Astrocyte (in vitro differentiated cells and primary cell): ENCODE data around the gene CHD3. TPM values are rescaled to one million over a fixed set of nuclear protein-coding genes. Genes with fewer than 3 reads are reported as not detected.

Source experiments
- DNase-seq: peaks from one replicate; pipeline ENCODE4 v3.0.0-alpha.2; 2010; ENCODE audit warnings: low read depth
- FAIRE-seq: peaks from 2 replicates; lab custom pipeline; 2011; peaks lifted over from hg19 to GRCh38; lab: Jason Lieb, UNC
- H2AFZ ChIP-seq: 2 replicates; pipeline ENCODE4 v1.6.0; 2012; ENCODE audit warnings: low read depth, low read length, inconsistent platforms
- H3K27ac ChIP-seq: 2 replicates; pipeline ENCODE4 v1.5.1; 2011; ENCODE audit warnings: low read depth, low read length, inconsistent platforms
- H3K27me3 ChIP-seq: 2 replicates; pipeline ENCODE4 v1.6.0; 2011; ENCODE audit warnings: low read length, inconsistent platforms; ENCODE audit not compliant: insufficient read depth
- H3K36me3 ChIP-seq: 2 replicates; pipeline ENCODE4 v1.5.1; 2011; ENCODE audit warnings: low read length, inconsistent platforms; ENCODE audit not compliant: insufficient read depth
- H3K4me1 ChIP-seq: 2 replicates; pipeline ENCODE4 v1.5.1; 2011; ENCODE audit warnings: low read length, inconsistent platforms; ENCODE audit not compliant: insufficient read depth
- H3K4me2 ChIP-seq: 2 replicates; pipeline ENCODE4 v1.6.0; 2012; ENCODE audit warnings: low read length, inconsistent platforms
- H3K4me3 ChIP-seq: 2 replicates; pipeline ENCODE4 v1.5.1; 2011; ENCODE audit warnings: low read depth, mild to moderate bottlenecking, low read length, inconsistent platforms; ENCODE audit not compliant: insufficient read depth
- H3K79me2 ChIP-seq: 2 replicates; pipeline ENCODE4 v1.6.0; 2012; ENCODE audit warnings: mild to moderate bottlenecking, low read length, inconsistent platforms; ENCODE audit not compliant: insufficient read depth
- H3K9ac ChIP-seq: 2 replicates; pipeline ENCODE4 v1.6.0; 2012; ENCODE audit warnings: mild to moderate bottlenecking, low read length, inconsistent platforms
- H3K9me3 ChIP-seq: 2 replicates; pipeline ENCODE4 v1.5.1; 2012; ENCODE audit warnings: low read depth, mild to moderate bottlenecking, low read length, inconsistent platforms; ENCODE audit not compliant: insufficient read depth
- H4K20me1 ChIP-seq: 2 replicates; pipeline ENCODE4 v1.6.0; 2012; ENCODE audit warnings: low read length, inconsistent platforms; ENCODE audit not compliant: insufficient read depth
- H3K27ac Mint-ChIP-seq: one replicate; pipeline ENCODE4 v1.8.0; 2021; ENCODE audit warnings: mild to moderate bottlenecking, mixed read lengths; ENCODE audit not compliant: unreplicated experiment
- H3K27me3 Mint-ChIP-seq: one replicate; pipeline ENCODE4 v1.8.0; 2021; ENCODE audit warnings: low read depth, mixed read lengths; ENCODE audit not compliant: unreplicated experiment
- H3K36me3 Mint-ChIP-seq: one replicate; pipeline ENCODE4 v1.8.0; 2021; ENCODE audit warnings: low read depth, mixed read lengths; ENCODE audit not compliant: unreplicated experiment
- H3K4me1 Mint-ChIP-seq: one replicate; pipeline ENCODE4 v1.8.0; 2021; ENCODE audit warnings: low read depth, mixed read lengths; ENCODE audit not compliant: unreplicated experiment
- H3K4me3 Mint-ChIP-seq: one replicate; pipeline ENCODE4 v1.8.0; 2021; ENCODE audit warnings: mild to moderate bottlenecking, moderate library complexity, mixed read lengths; ENCODE audit not compliant: unreplicated experiment
- H3K9me3 Mint-ChIP-seq: one replicate; pipeline ENCODE4 v1.8.0; 2021; ENCODE audit warnings: mild to moderate bottlenecking, mixed read lengths; ENCODE audit not compliant: unreplicated experiment
- CTCF ChIP-seq: IDR thresholded peaks from 2 replicates; pipeline ENCODE4 v1.5.1; 2011; ENCODE audit warnings: low read depth, mild to moderate bottlenecking, inconsistent platforms, low read length, moderate library complexity; ENCODE audit not compliant: insufficient read depth
- EZH2 ChIP-seq: IDR thresholded peaks from 2 replicates; pipeline ENCODE4 v1.6.1; 2012; ENCODE audit warnings: mild to moderate bottlenecking, low read length, inconsistent platforms; ENCODE audit not compliant: insufficient read depth
- total RNA-seq: library from RNA; stranded (reverse); gene quantifications from 2 replicates; pipeline ENCODE4 v1.2.1, GENCODE V29; 2021

The CHD3 gene
- total RNA-seq, 1 donor from 2014 or later: 111 TPM

- no peaks in the 10 kb centered on the region for H3K9me3 ChIP-seq
- peaks cover 35% of the 10 kb centered on the region for H3K4me1 ChIP-seq
- no peaks in the 10 kb centered on the region for H3K27me3 ChIP-seq
- peaks cover 14% of the 10 kb centered on the region for H3K36me3 ChIP-seq
- Mint-ChIP-seq H3K27me3 (no peaks in the 10 kb centered on the region), H3K9me3 (no peaks in the 10 kb centered on the region), H3K4me3 (peak within 1 kb of the TSS; percentile 50), H3K4me1 (peaks cover 18% of the 10 kb centered on the region), H3K36me3 (peaks cover 18% of the 10 kb centered on the region), H3K27ac (peak within 1 kb of the TSS; percentile 64)
- H3K9ac ChIP-seq: peak within 1 kb of the TSS; percentile 90
- H3K4me3 ChIP-seq: peak within 1 kb of the TSS; percentile 83
- peak within 1 kb of the TSS; percentile 93 for H3K27ac ChIP-seq
- peak within 1 kb of the TSS; percentile 94 for H3K4me2 ChIP-seq
- FAIRE-seq (no peak), DNase-seq (no peak)
- peaks cover 35% of the 10 kb centered on the region for H4K20me1 ChIP-seq
- peaks cover 26% of the 10 kb centered on the region for H3K79me2 ChIP-seq
- H2AFZ ChIP-seq: no peak within 1 kb of the TSS
- TF ChIP-seq EZH2 (no peak), CTCF (no peak)
These were observed 33.5 kb upstream of the CHD3 start, which contains the start of gene TMEM88 for GRCh38 chr17:7854851-7855659. Gene TMEM88, plus strand, starts transcription at chr17:7855066. Its CDS starts 9 bp downstream, at chr17:7855075.

- TF ChIP-seq EZH2 (no peak), CTCF (no peak)
- Mint-ChIP-seq H3K9me3 (no peaks in the 10 kb centered on the region), H3K27me3 (no peaks in the 10 kb centered on the region), H3K36me3 (peaks cover 16% of the 10 kb centered on the region), H3K27ac (no peak overlapping the region), H3K4me3 (no peak overlapping the region), H3K4me1 (peaks cover 18% of the 10 kb centered on the region)
- Histone ChIP-seq H3K4me1 (peaks cover 35% of the 10 kb centered on the region), H4K20me1 (peaks cover 29% of the 10 kb centered on the region), H2AFZ (no peak overlapping the region), H3K9me3 (no peaks in the 10 kb centered on the region), H3K4me3 (peak overlapping the region; percentile 83), H3K4me2 (peak overlapping the region; percentile 94), H3K79me2 (peaks cover 26% of the 10 kb centered on the region), H3K27ac (peak overlapping the region; percentile 25), H3K27me3 (no peaks in the 10 kb centered on the region), H3K9ac (peak overlapping the region; percentile 90), H3K36me3 (peaks cover 17% of the 10 kb centered on the region)
- no peak for DNase-seq
- FAIRE-seq: no peak
These were observed 33.0 kb upstream of the CHD3 start for GRCh38 chr17:7855660-7856010.
